Measurements from ENCODE around the gene GPRIN2.
"Not testable (repeated sequence)": the region's sequence is repeated elsewhere in the genome, so short reads cannot be mapped to it uniquely, and the experiment has no call there.

DNA sequence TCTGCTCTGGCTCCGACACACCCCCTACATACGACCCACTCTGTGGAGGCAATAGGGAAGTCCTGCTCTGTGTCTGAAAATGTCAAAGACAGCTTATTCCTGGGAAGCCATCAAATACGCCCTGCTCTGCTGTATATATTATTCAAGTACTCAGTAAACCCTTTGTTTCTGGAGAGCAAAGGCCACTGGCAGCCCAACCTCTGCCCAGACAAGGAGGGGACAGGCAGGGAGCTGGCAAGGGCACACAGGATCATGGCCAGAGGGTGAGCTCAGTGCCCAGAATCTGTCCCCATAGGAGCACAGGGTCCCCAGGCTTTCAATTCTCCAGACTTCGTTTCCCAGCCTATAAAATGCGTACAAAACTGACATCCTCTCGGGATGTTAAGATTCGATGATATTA, 43.7 kb downstream of the GPRIN2 start:
- TF ChIP-seq, protein P1, sequence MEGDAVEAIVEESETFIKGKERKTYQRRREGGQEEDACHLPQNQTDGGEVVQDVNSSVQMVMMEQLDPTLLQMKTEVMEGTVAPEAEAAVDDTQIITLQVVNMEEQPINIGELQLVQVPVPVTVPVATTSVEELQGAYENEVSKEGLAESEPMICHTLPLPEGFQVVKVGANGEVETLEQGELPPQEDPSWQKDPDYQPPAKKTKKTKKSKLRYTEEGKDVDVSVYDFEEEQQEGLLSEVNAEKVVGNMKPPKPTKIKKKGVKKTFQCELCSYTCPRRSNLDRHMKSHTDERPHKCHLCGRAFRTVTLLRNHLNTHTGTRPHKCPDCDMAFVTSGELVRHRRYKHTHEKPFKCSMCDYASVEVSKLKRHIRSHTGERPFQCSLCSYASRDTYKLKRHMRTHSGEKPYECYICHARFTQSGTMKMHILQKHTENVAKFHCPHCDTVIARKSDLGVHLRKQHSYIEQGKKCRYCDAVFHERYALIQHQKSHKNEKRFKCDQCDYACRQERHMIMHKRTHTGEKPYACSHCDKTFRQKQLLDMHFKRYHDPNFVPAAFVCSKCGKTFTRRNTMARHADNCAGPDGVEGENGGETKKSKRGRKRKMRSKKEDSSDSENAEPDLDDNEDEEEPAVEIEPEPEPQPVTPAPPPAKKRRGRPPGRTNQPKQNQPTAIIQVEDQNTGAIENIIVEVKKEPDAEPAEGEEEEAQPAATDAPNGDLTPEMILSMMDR (conservative IDR thresholded peaks at IDR 0.05; ENCODE audit: low read depth, low read length): not testable (repeated sequence)
- TF ChIP-seq EZH2 (IDR thresholded peaks at IDR 0.05; ENCODE audit: borderline replicate concordance, low read depth, low read length, poor library complexity, severe bottlenecking): not testable (repeated sequence)
